ENCODE data around the gene QKI.

GRCh38 chr6:163603395-163603794 is 188.9 kb downstream of the QKI start:
- TF ChIP-seq, protein P1, sequence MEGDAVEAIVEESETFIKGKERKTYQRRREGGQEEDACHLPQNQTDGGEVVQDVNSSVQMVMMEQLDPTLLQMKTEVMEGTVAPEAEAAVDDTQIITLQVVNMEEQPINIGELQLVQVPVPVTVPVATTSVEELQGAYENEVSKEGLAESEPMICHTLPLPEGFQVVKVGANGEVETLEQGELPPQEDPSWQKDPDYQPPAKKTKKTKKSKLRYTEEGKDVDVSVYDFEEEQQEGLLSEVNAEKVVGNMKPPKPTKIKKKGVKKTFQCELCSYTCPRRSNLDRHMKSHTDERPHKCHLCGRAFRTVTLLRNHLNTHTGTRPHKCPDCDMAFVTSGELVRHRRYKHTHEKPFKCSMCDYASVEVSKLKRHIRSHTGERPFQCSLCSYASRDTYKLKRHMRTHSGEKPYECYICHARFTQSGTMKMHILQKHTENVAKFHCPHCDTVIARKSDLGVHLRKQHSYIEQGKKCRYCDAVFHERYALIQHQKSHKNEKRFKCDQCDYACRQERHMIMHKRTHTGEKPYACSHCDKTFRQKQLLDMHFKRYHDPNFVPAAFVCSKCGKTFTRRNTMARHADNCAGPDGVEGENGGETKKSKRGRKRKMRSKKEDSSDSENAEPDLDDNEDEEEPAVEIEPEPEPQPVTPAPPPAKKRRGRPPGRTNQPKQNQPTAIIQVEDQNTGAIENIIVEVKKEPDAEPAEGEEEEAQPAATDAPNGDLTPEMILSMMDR (IDR thresholded peaks at IDR 0.05), result no peak
- no peak for TF ChIP-seq POLR2A (IDR thresholded peaks at IDR 0.05)

Measured in lower leg skin (tissue), 3 donors.